H9 (cell line): ENCODE measurements around the gene VSIG10L. TPM values are rescaled to one million over a fixed set of nuclear protein-coding genes. Genes with fewer than 3 reads are reported as not detected.
A peak's percentile ranks its signal among the peaks of the same experiment; 100 is the strongest.

ENCODE experiments used
- DNase-seq: peaks from one replicate; pipeline ENCODE4 v3.0.0-alpha.2; 2017
- H2AFZ ChIP-seq: one replicate; pipeline ENCODE4 v1.6.1; 2013; ENCODE audit warnings: mild to moderate bottlenecking, low read length, control low read depth, moderate library complexity
- H2AK5ac ChIP-seq: 2 replicates; pipeline ENCODE4 v1.6.1; 2013; ENCODE audit warnings: low read length, control low read depth, mixed read lengths; ENCODE audit not compliant: insufficient read length
- H2BK120ac ChIP-seq: one replicate; pipeline ENCODE4 v1.6.1; 2013; ENCODE audit warnings: low read depth, mild to moderate bottlenecking, low read length, control low read depth, inconsistent platforms; ENCODE audit not compliant: poor library complexity, severe bottlenecking
- H2BK12ac ChIP-seq: 2 replicates; pipeline ENCODE4 v1.6.1; 2013; ENCODE audit warnings: low read length, control low read depth, mixed read lengths, low read depth; ENCODE audit not compliant: insufficient read length
- H2BK15ac ChIP-seq: 2 replicates; pipeline ENCODE4 v1.6.1; 2013; ENCODE audit warnings: low read depth, low read length, control low read depth
- H2BK20ac ChIP-seq: one replicate; pipeline ENCODE4 v1.6.1; 2013; ENCODE audit warnings: low read depth, mild to moderate bottlenecking, low read length, control low read depth, inconsistent platforms; ENCODE audit not compliant: poor library complexity, severe bottlenecking
- H2BK5ac ChIP-seq: 2 replicates; pipeline ENCODE4 v1.6.1; 2013; ENCODE audit warnings: low read length, control low read depth, mixed read lengths; ENCODE audit not compliant: insufficient read length
- H3K14ac ChIP-seq: 2 replicates; pipeline ENCODE4 v1.6.1; 2013; ENCODE audit warnings: low read length, control low read depth; ENCODE audit not compliant: insufficient read depth
- H3K18ac ChIP-seq: 2 replicates; pipeline ENCODE4 v1.6.1; 2013; ENCODE audit warnings: low read depth, mild to moderate bottlenecking, mixed read lengths, low read length, control low read depth; ENCODE audit not compliant: insufficient read length
- H3K23ac ChIP-seq: 2 replicates; pipeline ENCODE4 v1.6.1; 2013; ENCODE audit warnings: low read length, control low read depth, mixed read lengths, low read depth; ENCODE audit not compliant: insufficient read length
- H3K23me2 ChIP-seq: 2 replicates; pipeline ENCODE4 v1.6.1; 2013; ENCODE audit warnings: low read depth, mild to moderate bottlenecking, mixed read lengths, low read length, control low read depth; ENCODE audit not compliant: insufficient read length, poor library complexity, severe bottlenecking
- H3K27ac ChIP-seq: 2 replicates; pipeline ENCODE4 v1.5.1; 2013; ENCODE audit warnings: low read length, control low read depth, mixed read lengths, low read depth; ENCODE audit not compliant: insufficient read length
- H3K27me3 ChIP-seq: 2 replicates; pipeline ENCODE4 v1.6.1; 2013; ENCODE audit warnings: low read length, control low read depth, inconsistent platforms; ENCODE audit not compliant: insufficient read depth
- H3K4ac ChIP-seq: 2 replicates; pipeline ENCODE4 v1.6.1; 2013; ENCODE audit warnings: low read depth, mild to moderate bottlenecking, control low read depth, inconsistent platforms, low read length, moderate library complexity
- H3K4me1 ChIP-seq: 2 replicates; pipeline ENCODE4 v1.6.1; 2013; ENCODE audit warnings: low read length, control low read depth, inconsistent platforms; ENCODE audit not compliant: insufficient read depth
- H3K4me2 ChIP-seq: 2 replicates; pipeline ENCODE4 v1.6.1; 2013; ENCODE audit warnings: low read length, control low read depth, mixed read lengths; ENCODE audit not compliant: insufficient read length, insufficient read depth
- H3K56ac ChIP-seq: 2 replicates; pipeline ENCODE4 v1.6.1; 2013; ENCODE audit warnings: low read depth, mild to moderate bottlenecking, mixed read lengths, low read length, control low read depth; ENCODE audit not compliant: insufficient read length
- H3K79me1 ChIP-seq: 2 replicates; pipeline ENCODE4 v1.6.1; 2013; ENCODE audit warnings: low read depth, mild to moderate bottlenecking, moderate library complexity, low read length, control low read depth, inconsistent platforms; ENCODE audit not compliant: insufficient read depth, poor library complexity, severe bottlenecking
- H3K79me2 ChIP-seq: 2 replicates; pipeline ENCODE4 v1.6.1; 2013; ENCODE audit warnings: low read length, control low read depth, inconsistent platforms; ENCODE audit not compliant: insufficient read depth
- H3K9ac ChIP-seq: 2 replicates; pipeline ENCODE4 v1.6.1; 2013; ENCODE audit warnings: low read length, control low read depth, mixed read lengths; ENCODE audit not compliant: insufficient read length; ENCODE audit errors: extremely low read depth
- H3K9me3 ChIP-seq: one replicate; pipeline ENCODE4 v1.6.1; 2013; ENCODE audit warnings: low read depth, low read length, inconsistent platforms; ENCODE audit not compliant: control insufficient read depth
- H3T11ph ChIP-seq: one replicate; pipeline ENCODE4 v1.6.1; 2013; ENCODE audit warnings: mild to moderate bottlenecking, low read length, control low read depth, inconsistent platforms
- H4K20me1 ChIP-seq: one replicate; pipeline ENCODE4 v1.6.1; 2013; ENCODE audit not compliant: control insufficient read depth, insufficient read length, insufficient read depth
- H4K5ac ChIP-seq: 2 replicates; pipeline ENCODE4 v1.6.1; 2013; ENCODE audit warnings: low read depth, mild to moderate bottlenecking, mixed read lengths, low read length, control low read depth; ENCODE audit not compliant: insufficient read length
- H4K8ac ChIP-seq: replicated peaks from 2 replicates; pipeline ENCODE4 v1.6.1; 2013; ENCODE audit warnings: low read length, control low read depth, mixed read lengths, low read depth; ENCODE audit not compliant: insufficient read length
- H4K91ac ChIP-seq: 2 replicates; pipeline ENCODE4 v1.6.1; 2013; ENCODE audit warnings: low read depth, mild to moderate bottlenecking, moderate library complexity, mixed read lengths, low read length, control low read depth; ENCODE audit not compliant: insufficient read length
- H3K27ac Mint-ChIP-seq, 3 experiments: 2 replicates in 2 of 3; 3 replicates in 1 of 3; pipeline ENCODE4 v1.8.0; 2020 to 2021; ENCODE audit warnings: mixed read lengths in 3 of 3, mild to moderate bottlenecking in 1 of 3, moderate library complexity in 1 of 3
- H3K27me3 Mint-ChIP-seq: 2 replicates; pipeline ENCODE4 v1.8.0; 2021; ENCODE audit warnings: low read depth, mild to moderate bottlenecking, moderate library complexity, mixed read lengths
- H3K36me3 Mint-ChIP-seq, 3 experiments: 2 replicates in 2 of 3; 3 replicates in 1 of 3; pipeline ENCODE4 v1.8.0; 2020 to 2021; ENCODE audit warnings: low read depth in 3 of 3, mixed read lengths in 3 of 3; ENCODE audit not compliant: insufficient read depth in 1 of 3
- H3K4me1 Mint-ChIP-seq, 2 experiments: 2 replicates each; pipeline ENCODE4 v1.8.0; 2020; ENCODE audit warnings: mixed read lengths in 2 of 2
- H3K4me3 Mint-ChIP-seq, 2 experiments: 2 replicates in 1 of 2; 3 replicates in 1 of 2; pipeline ENCODE4 v1.8.0; 2020 to 2021; ENCODE audit warnings: mild to moderate bottlenecking in 2 of 2, mixed read lengths in 2 of 2, moderate library complexity in 1 of 2
- H3K9me3 Mint-ChIP-seq, 2 experiments: 2 replicates in 1 of 2; 3 replicates in 1 of 2; pipeline ENCODE4 v1.8.0; 2020; ENCODE audit warnings: mild to moderate bottlenecking in 2 of 2, mixed read lengths in 2 of 2, moderate library complexity in 1 of 2
- WGBS: extraction: QIAGEN DNeasy Blood & Tissue Kit; methylation state at CpG from one replicate; pipeline ENCODE4 v1.1.7; 2013; ENCODE audit warnings: missing lambda C conversion rate, low lambda C conversion rate, mixed read lengths; ENCODE audit not compliant: insufficient read length; ENCODE audit errors: extremely low coverage; 5-methylcytosine and 5-hydroxymethylcytosine counted together
- total RNA-seq: library from RNA; stranded (reverse); gene quantifications from 2 replicates; pipeline ENCODE4 v1.2.1, GENCODE V29; 2021
- TF ChIP-seq, protein P1 (sequence below): fragments of 200-600 bp; sonication (generic); conservative IDR thresholded peaks from 3 replicates; pipeline ENCODE4 v1.8.0; 2021; ENCODE audit warnings: antibody characterized with exemption, mild to moderate bottlenecking

The VSIG10L gene
- total RNA-seq, 1 experiment from 2014 or later = 5.6 TPM

DNA sequence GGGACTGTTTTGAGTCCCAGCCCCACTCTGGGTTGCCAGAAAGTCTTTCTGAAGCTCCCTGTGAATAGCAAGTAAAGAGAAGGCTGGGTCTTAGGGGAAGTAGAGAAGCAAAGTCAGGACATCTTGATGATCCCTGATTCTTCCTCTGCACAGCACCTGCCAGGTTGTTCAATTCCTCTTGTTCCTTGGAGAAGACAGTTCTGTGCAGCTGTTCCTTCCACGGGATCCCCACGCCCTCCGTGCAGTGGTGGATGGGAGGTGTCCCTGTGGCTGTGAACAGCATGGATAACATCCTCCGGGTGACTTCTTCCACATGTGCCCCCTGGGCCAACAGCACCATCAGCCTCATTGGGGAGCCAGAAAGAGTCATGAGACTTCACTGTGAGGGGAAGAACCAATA, 59.6 kb downstream of the VSIG10L start:
- Histone ChIP-seq H3K27me3 (no peaks in the 10 kb centered on the region), H4K8ac (no peak overlapping the region), H3K4ac (no peak overlapping the region), H3K23me2 (no peaks in the 10 kb centered on the region), H3K18ac (no peak overlapping the region), H3K9ac (no peak overlapping the region), H2BK20ac (no peak overlapping the region), H4K5ac (no peak overlapping the region), H3K14ac (no peak overlapping the region), H2AFZ (no peak overlapping the region), H2BK15ac (no peak overlapping the region), H2BK120ac (no peak overlapping the region), H3K23ac (no peak overlapping the region), H3K27ac (no peak overlapping the region), H2BK5ac (no peak overlapping the region), H3T11ph (no peak overlapping the region), H2AK5ac (no peak overlapping the region), H3K4me2 (no peak overlapping the region), H3K9me3 (no peaks in the 10 kb centered on the region), H2BK12ac (no peak overlapping the region), H3K56ac (no peak overlapping the region), H3K4me1 (no peaks in the 10 kb centered on the region), H4K20me1 (no peaks in the 10 kb centered on the region), H4K91ac (no peak overlapping the region), H3K79me1 (no peaks in the 10 kb centered on the region), H3K79me2 (no peaks in the 10 kb centered on the region)
- Mint-ChIP-seq H3K27ac (no peak overlapping the region), H3K9me3 (peaks cover 0 to 36% of the 10 kb centered on the region in 2 experiments; a peak in 4 of 5 replicates), H3K36me3 (no peaks in the 10 kb centered on the region), H3K27me3 (peaks cover 18% of the 10 kb centered on the region), H3K4me3 (no peak overlapping the region), H3K4me1 (no peaks in the 10 kb centered on the region)
- TF ChIP-seq, protein P1, sequence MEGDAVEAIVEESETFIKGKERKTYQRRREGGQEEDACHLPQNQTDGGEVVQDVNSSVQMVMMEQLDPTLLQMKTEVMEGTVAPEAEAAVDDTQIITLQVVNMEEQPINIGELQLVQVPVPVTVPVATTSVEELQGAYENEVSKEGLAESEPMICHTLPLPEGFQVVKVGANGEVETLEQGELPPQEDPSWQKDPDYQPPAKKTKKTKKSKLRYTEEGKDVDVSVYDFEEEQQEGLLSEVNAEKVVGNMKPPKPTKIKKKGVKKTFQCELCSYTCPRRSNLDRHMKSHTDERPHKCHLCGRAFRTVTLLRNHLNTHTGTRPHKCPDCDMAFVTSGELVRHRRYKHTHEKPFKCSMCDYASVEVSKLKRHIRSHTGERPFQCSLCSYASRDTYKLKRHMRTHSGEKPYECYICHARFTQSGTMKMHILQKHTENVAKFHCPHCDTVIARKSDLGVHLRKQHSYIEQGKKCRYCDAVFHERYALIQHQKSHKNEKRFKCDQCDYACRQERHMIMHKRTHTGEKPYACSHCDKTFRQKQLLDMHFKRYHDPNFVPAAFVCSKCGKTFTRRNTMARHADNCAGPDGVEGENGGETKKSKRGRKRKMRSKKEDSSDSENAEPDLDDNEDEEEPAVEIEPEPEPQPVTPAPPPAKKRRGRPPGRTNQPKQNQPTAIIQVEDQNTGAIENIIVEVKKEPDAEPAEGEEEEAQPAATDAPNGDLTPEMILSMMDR = no peak
- WGBS = no CpG with 5 or more reads among the region's 4 CpGs
- peak; percentile 13 for DNase-seq

Other genes starting within 250 kb of the VSIG10L start
- gene CTU1, start 233.7 kb downstream of the VSIG10L start, total RNA-seq = 8.0 and 8.8 TPM in 2 replicates
- gene SIGLEC9, start 217.2 kb downstream of the VSIG10L start, total RNA-seq = not detected in 2 replicates
- gene SIGLEC7, start 199.8 kb downstream of the VSIG10L start, total RNA-seq = not detected in 2 replicates
- gene CD33, start 117.1 kb downstream of the VSIG10L start, total RNA-seq = 0.09 and 0.35 TPM in 2 replicates
- gene SIGLECL1, start 91.1 kb downstream of the VSIG10L start, total RNA-seq = not detected in 2 replicates
- gene IGLON5, start 30.5 kb downstream of the VSIG10L start, total RNA-seq = 41.4 and 42.3 TPM in 2 replicates
- 44.8 and 49.4 TPM in 2 replicates for gene ETFB, start 24.2 kb upstream of the VSIG10L start, total RNA-seq
- gene CLDND2, start 26.9 kb upstream of the VSIG10L start, total RNA-seq = 1.7 TPM in 1 of 2 replicates, not detected in the other
- not detected in 2 replicates for gene NKG7, start 30.5 kb upstream of the VSIG10L start, total RNA-seq
- not detected in 2 replicates for gene LIM2, start 45.8 kb upstream of the VSIG10L start, total RNA-seq
- 4.1 and 4.8 TPM in 2 replicates for gene C19orf84, start 48.5 kb upstream of the VSIG10L start, total RNA-seq
- not detected in 2 replicates for gene SIGLEC10, start 75.5 kb upstream of the VSIG10L start, total RNA-seq
- gene SIGLEC8, start 116.3 kb upstream of the VSIG10L start, total RNA-seq = not detected in 2 replicates
- gene CEACAM18, start 136.4 kb upstream of the VSIG10L start, total RNA-seq = not detected in 2 replicates
- gene SIGLEC12, start 159.7 kb upstream of the VSIG10L start, total RNA-seq = not detected in 2 replicates
- gene SIGLEC6, start 189.5 kb upstream of the VSIG10L start, total RNA-seq = 0.31 TPM in 1 of 2 replicates, not detected in the other
- 9.7 and 10.7 TPM in 2 replicates for gene ZNF175, start 229.1 kb upstream of the VSIG10L start, total RNA-seq